Endodermal cell (in vitro differentiated cells): ENCODE measurements around the gene MTUS2. TPM values are rescaled to one million over a fixed set of nuclear protein-coding genes. Genes with fewer than 3 reads are reported as not detected.

ENCODE experiments used
- DNase-seq: peaks from one replicate; pipeline ENCODE4 v3.0.0-alpha.2; 2017
- H3K27ac ChIP-seq: 2 replicates; pipeline ENCODE4 v1.5.1; 2013; ENCODE audit warnings: mild to moderate bottlenecking, low read depth, low read length, moderate library complexity
- H3K27me3 ChIP-seq: 2 replicates; pipeline ENCODE4 v1.6.1; 2013; ENCODE audit warnings: mild to moderate bottlenecking, low read length, moderate library complexity; ENCODE audit not compliant: insufficient read depth, control insufficient read depth, poor library complexity, severe bottlenecking
- H3K36me3 ChIP-seq: 2 replicates; pipeline ENCODE4 v1.7.0; 2013; ENCODE audit warnings: mild to moderate bottlenecking, low read length, moderate library complexity; ENCODE audit not compliant: control insufficient read depth, insufficient read depth
- H3K4me1 ChIP-seq: one replicate; pipeline ENCODE4 v1.7.0; 2013; ENCODE audit warnings: low read length; ENCODE audit not compliant: control insufficient read depth, insufficient read depth
- H3K4me3 ChIP-seq: 2 replicates; pipeline ENCODE4 v1.5.1; 2013; ENCODE audit warnings: mild to moderate bottlenecking, low read length, moderate library complexity
- H3K9ac ChIP-seq: 2 replicates; pipeline ENCODE4 v1.6.1; 2013; ENCODE audit warnings: mild to moderate bottlenecking, low read length, moderate library complexity; ENCODE audit not compliant: poor library complexity, severe bottlenecking; ENCODE audit errors: extremely low read depth
- H3K9me3 ChIP-seq: 2 replicates; pipeline ENCODE4 v1.6.1; 2013; ENCODE audit warnings: mild to moderate bottlenecking, low read length, moderate library complexity; ENCODE audit not compliant: control insufficient read depth
- H3K27ac Mint-ChIP-seq: 2 replicates; pipeline ENCODE4 v1.8.0; 2020; ENCODE audit warnings: mixed read lengths
- H3K27me3 Mint-ChIP-seq: 2 replicates; pipeline ENCODE4 v1.8.0; 2021; ENCODE audit warnings: mild to moderate bottlenecking, mixed read lengths; ENCODE audit not compliant: insufficient read depth
- H3K36me3 Mint-ChIP-seq: 2 replicates; pipeline ENCODE4 v1.8.0; 2020; ENCODE audit warnings: low read depth, mixed read lengths
- H3K4me1 Mint-ChIP-seq: 2 replicates; pipeline ENCODE4 v1.8.0; 2020; ENCODE audit warnings: mixed read lengths
- H3K4me3 Mint-ChIP-seq: 2 replicates; pipeline ENCODE4 v1.8.0; 2020; ENCODE audit warnings: mild to moderate bottlenecking, moderate library complexity, mixed read lengths
- H3K9me3 Mint-ChIP-seq: 2 replicates; pipeline ENCODE4 v1.8.0; 2020; ENCODE audit warnings: mild to moderate bottlenecking, mixed read lengths
- CTCF ChIP-seq: fragments of 200-600 bp; sonication (generic); conservative IDR thresholded peaks from 2 replicates; pipeline ENCODE4 v1.5.0; 2021; ENCODE audit warnings: antibody characterized with exemption, mild to moderate bottlenecking
- WGBS, 2 experiments: methylation state at CpG; one replicate each; pipeline versions ENCODE4 v1.1.5 to v1.1.7; 2013; ENCODE audit warnings: missing lambda C conversion rate in 2 of 2, mixed read lengths in 1 of 2; ENCODE audit not compliant: insufficient coverage in 1 of 2, insufficient read length in 1 of 2; 5-methylcytosine and 5-hydroxymethylcytosine counted together
- total RNA-seq, 2 donors: library from RNA; stranded (reverse); fragmentation: NEBNext Ultra II Directional in 1 of 2; extraction: Animal tissue kit (Norgen Biotek cat#: 25700) in 1 of 2; gene quantifications; 2 replicates in 1 of 2; 3 replicates in 1 of 2; pipeline ENCODE4 v1.2.1, GENCODE V29; 2021

The MTUS2 gene
- total RNA-seq, 2 donors from 2014 or later = 1.2 to 1.3 TPM

DNA sequence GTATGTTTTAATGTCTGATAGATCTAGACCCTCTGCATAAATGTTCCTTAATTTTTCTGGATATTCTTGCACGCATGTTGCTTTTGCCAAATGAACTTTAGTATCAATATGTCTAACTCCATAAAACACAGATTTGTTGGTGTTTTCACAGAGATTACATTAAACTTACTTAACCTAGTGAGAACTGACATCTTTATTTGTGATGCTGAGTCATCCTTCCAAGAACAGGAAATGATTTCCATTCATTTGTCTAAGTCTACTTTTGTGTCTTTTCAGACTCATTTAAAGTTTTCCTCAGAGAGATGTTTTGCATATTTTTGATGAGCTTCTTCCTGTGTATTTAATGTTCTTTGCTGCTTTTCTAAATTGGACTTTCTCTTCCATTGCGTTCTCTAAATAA is 591.3 kb downstream of the MTUS2 start:
- no peak for DNase-seq
- 70 to 100% methylated on average over 1 to 2 of the region's 2 CpGs for WGBS, 2 experiments
- Mint-ChIP-seq H3K4me1 (no peaks in the 10 kb centered on the region), H3K9me3 (peaks cover 23% of the 10 kb centered on the region), H3K27me3 (no peaks in the 10 kb centered on the region), H3K4me3 (no peak overlapping the region), H3K36me3 (no peaks in the 10 kb centered on the region), H3K27ac (no peak overlapping the region)
- no peak overlapping the region for H3K9ac ChIP-seq
- TF ChIP-seq CTCF = no peak
- H3K4me1 ChIP-seq = no peaks in the 10 kb centered on the region
- H3K4me3 ChIP-seq = peak overlapping the region; percentile 67
- no peaks in the 10 kb centered on the region for H3K27me3 ChIP-seq
- no peak overlapping the region for H3K27ac ChIP-seq
- H3K9me3 ChIP-seq = peaks cover 49% of the 10 kb centered on the region
- H3K36me3 ChIP-seq = no peaks in the 10 kb centered on the region

GRCh38 chr13:29418026-29418425 is 597.9 kb downstream of the MTUS2 start:
- no peak overlapping the region for H3K4me3 ChIP-seq
- peak; percentile 67 for TF ChIP-seq CTCF
- no peaks in the 10 kb centered on the region for H3K36me3 ChIP-seq
- H3K27me3 ChIP-seq = no peaks in the 10 kb centered on the region
- no peak overlapping the region for H3K27ac Mint-ChIP-seq
- peaks cover 2% of the 10 kb centered on the region for H3K9me3 ChIP-seq
- no peak overlapping the region for H3K9ac ChIP-seq
- no peak overlapping the region for H3K4me3 Mint-ChIP-seq
- H3K9me3 Mint-ChIP-seq = peaks cover 2% of the 10 kb centered on the region
- peaks cover 1% of the 10 kb centered on the region for H3K27me3 Mint-ChIP-seq
- H3K27ac ChIP-seq = no peak overlapping the region
- no peaks in the 10 kb centered on the region for H3K4me1 Mint-ChIP-seq
- no peak for DNase-seq
- no peaks in the 10 kb centered on the region for H3K36me3 Mint-ChIP-seq
- WGBS, 2 experiments = 62 to 100% methylated on average over 2 to 3 of the region's 3 CpGs
- no peaks in the 10 kb centered on the region for H3K4me1 ChIP-seq

GRCh38 chr13:29421118-29421517 is 601.0 kb downstream of the MTUS2 start:
- H3K4me3 ChIP-seq = no peak overlapping the region
- Mint-ChIP-seq H3K27me3 (peaks cover 1% of the 10 kb centered on the region), H3K9me3 (no peaks in the 10 kb centered on the region), H3K27ac (no peak overlapping the region), H3K4me3 (no peak overlapping the region), H3K4me1 (peaks cover 3% of the 10 kb centered on the region), H3K36me3 (no peaks in the 10 kb centered on the region)
- 83 to 90% methylated on average over 1 to 2 of the region's 3 CpGs for WGBS, 2 experiments
- H3K27me3 ChIP-seq = no peaks in the 10 kb centered on the region
- no peaks in the 10 kb centered on the region for H3K4me1 ChIP-seq
- no peak for TF ChIP-seq CTCF
- no peaks in the 10 kb centered on the region for H3K9me3 ChIP-seq
- no peaks in the 10 kb centered on the region for H3K36me3 ChIP-seq
- H3K9ac ChIP-seq = no peak overlapping the region
- no peak overlapping the region for H3K27ac ChIP-seq
- no peak for DNase-seq
